Glutamatergic neuron (in vitro differentiated cells): ENCODE measurements around the gene MAP4K4. TPM values are rescaled to one million over a fixed set of nuclear protein-coding genes. Genes with fewer than 3 reads are reported as not detected.
A peak's percentile ranks its signal among the peaks of the same experiment; 100 is the strongest.

Experiments
- DNase-seq: peaks from one replicate; pipeline ENCODE4 v3.0.0; 2022
- H3K27ac Mint-ChIP-seq: one replicate; pipeline ENCODE4 v1.8.0; 2020; ENCODE audit warnings: mild to moderate bottlenecking, mixed read lengths, inconsistent platforms; ENCODE audit not compliant: unreplicated experiment
- H3K27me3 Mint-ChIP-seq: one replicate; pipeline ENCODE4 v1.8.0; 2020; ENCODE audit warnings: mild to moderate bottlenecking, moderate library complexity, mixed read lengths, inconsistent platforms; ENCODE audit not compliant: unreplicated experiment
- H3K36me3 Mint-ChIP-seq: one replicate; pipeline ENCODE4 v1.8.0; 2020; ENCODE audit warnings: mild to moderate bottlenecking, mixed read lengths, inconsistent platforms; ENCODE audit not compliant: unreplicated experiment
- H3K4me1 Mint-ChIP-seq: one replicate; pipeline ENCODE4 v1.8.0; 2020; ENCODE audit warnings: mild to moderate bottlenecking, low read depth, mixed read lengths, inconsistent platforms; ENCODE audit not compliant: unreplicated experiment
- H3K4me3 Mint-ChIP-seq: one replicate; pipeline ENCODE4 v1.8.0; 2020; ENCODE audit warnings: mild to moderate bottlenecking, mixed read lengths, inconsistent platforms; ENCODE audit not compliant: unreplicated experiment
- H3K9me3 Mint-ChIP-seq: one replicate; pipeline ENCODE4 v1.8.0; 2020; ENCODE audit warnings: mild to moderate bottlenecking, moderate library complexity, mixed read lengths, inconsistent platforms; ENCODE audit not compliant: unreplicated experiment
- CTCF ChIP-seq: fragments of 200-600 bp; sonication (generic); IDR thresholded peaks from one replicate; pipeline ENCODE4 v1.5.0; 2021; ENCODE audit not compliant: partially characterized antibody, unreplicated experiment
- total RNA-seq: library from RNA; stranded (reverse); fragmentation: NEBNext Ultra II Directional; extraction: Animal tissue kit (Norgen Biotek cat#: 25700); gene quantifications from one replicate; pipeline ENCODE4 v1.2.1, GENCODE V29; 2021; ENCODE audit not compliant: unreplicated experiment

MAP4K4 gene
- total RNA-seq, 1 donor from 2014 or later, result 756 TPM

GRCh38 chr2:101725515-101726192 is 28.1 kb downstream of the MAP4K4 start:
- DNase-seq, result no peak
- H3K36me3 Mint-ChIP-seq, result no peaks in the 10 kb centered on the region
- TF ChIP-seq CTCF, result peak; percentile 36
- no peak overlapping the region for H3K27ac Mint-ChIP-seq
- H3K4me1 Mint-ChIP-seq, result peaks cover 62% of the 10 kb centered on the region
- peaks cover 11% of the 10 kb centered on the region for H3K9me3 Mint-ChIP-seq
- H3K4me3 Mint-ChIP-seq, result no peak overlapping the region
- peaks cover 7% of the 10 kb centered on the region for H3K27me3 Mint-ChIP-seq

- DNase-seq, result no peak
- Mint-ChIP-seq H3K27ac (no peak overlapping the region), H3K4me3 (peak overlapping the region; percentile 27), H3K27me3 (peaks cover 8% of the 10 kb centered on the region), H3K9me3 (peaks cover 8% of the 10 kb centered on the region), H3K36me3 (no peaks in the 10 kb centered on the region), H3K4me1 (peaks cover 67% of the 10 kb centered on the region)
- no peak for TF ChIP-seq CTCF
Measured at GRCh38 chr2:101728865-101729264, 31.4 kb downstream of the MAP4K4 start.

GRCh38 chr2:101729521-101730190 is 32.1 kb downstream of the MAP4K4 start:
- peaks cover 7% of the 10 kb centered on the region for H3K9me3 Mint-ChIP-seq
- H3K36me3 Mint-ChIP-seq, result no peaks in the 10 kb centered on the region
- H3K27ac Mint-ChIP-seq, result no peak overlapping the region
- no peak for DNase-seq
- no peak for TF ChIP-seq CTCF
- H3K4me1 Mint-ChIP-seq, result peaks cover 66% of the 10 kb centered on the region
- H3K4me3 Mint-ChIP-seq, result no peak overlapping the region
- peaks cover 8% of the 10 kb centered on the region for H3K27me3 Mint-ChIP-seq

GRCh38 chr2:101731221-101732054 is 33.9 kb downstream of the MAP4K4 start:
- no peak for DNase-seq
- Mint-ChIP-seq H3K27ac (no peak overlapping the region), H3K4me3 (no peak overlapping the region), H3K9me3 (peaks cover 7% of the 10 kb centered on the region), H3K36me3 (no peaks in the 10 kb centered on the region), H3K4me1 (peaks cover 73% of the 10 kb centered on the region), H3K27me3 (peaks cover 3% of the 10 kb centered on the region)
- no peak for TF ChIP-seq CTCF

- no peak for TF ChIP-seq CTCF
- Mint-ChIP-seq H3K27ac (peak overlapping the region; percentile 93), H3K4me3 (peak overlapping the region; percentile 50)
Measured at GRCh38 chr2:101732199-101732598, 34.7 kb downstream of the MAP4K4 start.

More at GRCh38 chr2:101732199-101732598, 34.7 kb downstream of the MAP4K4 start:
- H3K27me3 Mint-ChIP-seq, result peaks cover 3% of the 10 kb centered on the region
- DNase-seq, result no peak
- no peaks in the 10 kb centered on the region for H3K36me3 Mint-ChIP-seq
- peaks cover 78% of the 10 kb centered on the region for H3K4me1 Mint-ChIP-seq
- peaks cover 7% of the 10 kb centered on the region for H3K9me3 Mint-ChIP-seq
